Activated naive CD4-positive, alpha-beta T cell treated with anti-CD3 and anti-CD28 coated beads, Interleukin-2, amount 50 U/mL, for 16 hours (primary cell): Measurements from ENCODE around the gene E2F3.
A peak's percentile ranks its signal among the peaks of the same experiment; 100 is the strongest.

ENCODE experiments used
- DNase-seq: peaks from one replicate; pipeline ENCODE4 v3.0.0-alpha.2; 2020

Gene E2F3

DNA sequence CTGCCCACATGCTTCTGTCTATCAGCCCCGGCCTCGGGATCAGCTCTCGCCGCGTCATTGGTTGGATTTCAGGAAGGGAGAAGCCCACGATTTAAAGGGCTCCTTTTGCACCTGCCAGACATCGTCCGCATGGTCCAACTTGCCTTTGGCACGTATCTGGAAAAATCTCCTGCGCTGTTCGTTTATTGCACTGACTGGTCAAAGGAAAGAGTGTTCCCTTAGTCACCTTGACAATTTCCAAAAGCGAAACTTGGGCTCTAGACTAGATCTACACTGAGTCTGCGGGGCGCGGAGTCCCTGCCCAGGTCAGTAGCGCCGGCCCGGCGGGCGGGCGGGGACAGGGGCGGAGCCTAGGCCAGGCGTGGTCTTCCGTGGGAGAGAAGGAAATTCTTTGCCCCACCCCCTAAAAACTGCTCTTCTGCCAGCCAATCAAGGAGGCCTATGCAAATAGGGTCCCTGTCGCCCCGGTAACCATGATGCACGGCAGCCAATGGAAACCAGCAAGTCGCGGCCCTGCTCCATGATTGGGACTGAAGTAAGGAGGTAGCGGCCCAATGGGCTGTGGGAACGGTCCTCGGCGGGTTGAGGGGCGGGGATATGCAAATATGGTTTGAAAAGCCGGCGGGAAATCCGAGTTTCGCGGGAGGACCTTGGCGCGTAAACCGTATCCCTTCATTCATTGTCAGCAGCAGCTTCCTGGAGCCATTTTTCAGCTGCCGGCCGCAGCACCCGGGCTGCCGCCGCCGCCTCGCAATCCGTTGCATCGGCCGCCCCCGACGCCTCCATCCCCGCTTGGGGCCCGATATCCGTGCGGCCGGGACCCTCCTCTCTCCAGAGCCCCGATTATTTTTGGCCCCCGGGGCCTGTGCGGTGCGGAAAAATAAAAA is at the start of gene E2F3:
Gene E2F3 (plus strand): TSS at position 675 of the 887 bp plus-strand sequence. CDS start 354 bp downstream, outside the sequence.
- peak; percentile 99 for DNase-seq

DNA sequence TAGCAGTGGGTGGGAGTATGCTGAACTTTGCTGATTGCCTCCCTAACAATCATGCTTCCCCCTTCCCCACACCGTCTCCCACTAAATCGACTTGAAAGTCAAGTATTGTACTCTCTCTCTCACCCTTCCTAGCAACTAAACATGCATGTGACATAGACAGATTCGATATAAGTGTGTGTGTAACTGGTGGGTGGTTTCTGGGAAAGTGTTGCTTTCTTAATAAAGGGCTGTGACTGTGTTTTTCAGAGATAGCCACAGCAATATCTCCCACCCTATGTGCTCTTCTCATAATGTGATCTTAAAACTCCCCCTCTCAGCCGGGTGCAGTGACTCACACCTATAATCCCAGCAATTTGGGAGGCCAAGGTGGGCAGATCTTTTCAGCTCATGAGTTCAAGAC is 49.3 kb upstream of the E2F3 start:
- DNase-seq, result no peak

DNA sequence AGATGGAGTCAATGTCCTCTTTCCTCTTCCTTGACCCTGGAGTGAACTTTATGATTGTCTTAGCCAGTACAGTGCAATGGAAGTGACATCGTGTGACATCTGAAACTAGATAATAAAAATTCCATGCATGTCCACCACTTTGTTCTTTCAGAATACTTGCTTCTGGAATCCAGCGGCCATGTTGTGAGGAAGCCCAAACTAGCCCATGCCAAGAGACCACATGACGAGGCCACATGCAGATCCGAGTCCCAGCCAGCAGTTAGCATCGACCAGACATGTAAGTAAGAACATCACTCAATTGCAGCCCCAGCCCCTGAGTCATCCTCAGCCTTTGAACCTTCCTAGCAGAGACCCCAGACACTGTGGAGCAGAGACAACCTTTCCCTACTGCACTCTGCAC is 48.5 kb upstream of the E2F3 start:
- no peak for DNase-seq

DNA sequence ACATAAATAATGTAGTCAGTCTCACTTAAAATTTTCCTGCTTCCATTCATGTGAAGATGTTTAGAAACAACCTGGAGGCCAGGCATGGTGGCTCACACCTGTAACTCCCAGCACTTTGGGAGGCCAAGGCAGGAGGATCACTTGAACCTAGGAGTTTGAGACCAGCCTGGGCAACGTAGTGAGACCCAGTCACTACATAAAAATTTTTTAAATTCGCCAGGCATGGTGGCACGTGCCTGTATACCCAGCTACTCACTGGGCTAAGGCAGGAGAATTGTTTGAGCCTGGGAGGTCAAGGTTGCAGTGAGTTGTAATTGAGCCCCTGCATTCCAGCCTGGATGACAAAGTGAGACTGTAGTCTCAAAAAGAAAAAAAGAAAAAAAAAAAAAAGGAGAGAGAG is 47.3 kb upstream of the E2F3 start:
- DNase-seq, result no peak

DNA sequence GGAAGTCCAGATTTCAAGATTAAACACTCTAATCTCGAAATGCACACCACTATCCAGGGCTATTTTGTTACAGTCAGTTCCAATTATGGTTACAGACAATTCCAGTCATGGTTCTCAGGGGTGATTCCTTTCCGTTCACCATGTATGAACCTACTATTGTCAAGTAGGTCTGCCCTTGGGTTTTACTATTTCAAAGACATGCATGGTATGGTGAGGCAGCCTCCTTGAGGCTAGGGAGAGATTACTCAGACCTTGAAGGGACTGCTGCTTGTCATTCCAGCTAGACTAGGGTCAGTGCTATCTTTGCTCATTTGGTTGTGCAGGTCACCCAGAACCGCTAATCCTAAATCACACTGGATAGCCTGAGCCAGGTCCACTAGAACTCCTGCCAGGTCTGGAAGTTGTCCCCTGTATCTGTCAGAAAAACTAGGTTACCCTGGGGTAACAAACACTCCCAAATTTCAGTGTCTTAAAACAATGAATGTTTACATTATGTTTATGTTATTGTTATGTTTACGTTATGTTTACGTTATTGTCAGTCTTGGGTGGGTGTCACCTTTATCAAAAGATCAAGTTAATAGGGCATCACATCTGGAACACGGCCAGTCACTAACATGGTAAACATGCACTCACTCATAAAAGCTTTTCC is 41.1 kb upstream of the E2F3 start:
- no peak for DNase-seq

DNA sequence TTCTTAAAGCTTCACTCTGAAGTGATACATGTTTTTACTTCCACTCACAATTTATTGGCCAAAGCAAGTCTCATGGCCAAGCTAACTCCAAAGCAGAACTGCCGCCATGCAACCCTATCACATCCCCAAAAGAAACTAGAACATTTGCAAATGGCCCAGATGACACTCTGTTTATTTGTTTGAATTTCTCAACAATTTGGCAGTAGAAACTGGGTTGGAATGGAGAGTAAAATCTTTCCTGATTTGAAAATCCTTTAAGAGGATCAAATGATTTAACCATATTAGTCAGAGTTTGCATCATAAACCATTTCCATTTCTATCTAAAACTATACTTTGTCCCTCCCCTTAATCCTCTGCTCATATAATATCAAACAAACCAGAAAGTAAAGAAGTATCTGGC is 39.1 kb upstream of the E2F3 start:
- no peak for DNase-seq

DNA sequence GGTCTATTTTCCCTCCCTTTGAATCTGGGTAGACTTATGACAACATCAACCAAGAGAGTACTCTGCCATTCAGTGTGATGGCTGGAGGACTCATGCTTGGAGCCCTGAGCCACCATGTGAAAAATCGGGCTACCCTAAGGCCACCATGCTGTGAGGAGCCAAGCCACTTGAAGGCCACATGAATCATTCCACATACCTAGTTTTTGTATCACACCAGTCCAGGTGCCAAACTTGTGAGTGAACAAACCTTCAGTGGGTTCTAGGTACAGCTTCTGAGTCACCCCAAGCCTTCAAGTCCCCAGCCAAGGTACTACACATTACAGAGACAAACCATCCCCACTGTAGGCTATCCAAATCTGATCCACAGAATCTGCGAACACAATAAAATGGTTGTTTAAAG is 37.4 kb upstream of the E2F3 start:
- DNase-seq, result no peak

DNA sequence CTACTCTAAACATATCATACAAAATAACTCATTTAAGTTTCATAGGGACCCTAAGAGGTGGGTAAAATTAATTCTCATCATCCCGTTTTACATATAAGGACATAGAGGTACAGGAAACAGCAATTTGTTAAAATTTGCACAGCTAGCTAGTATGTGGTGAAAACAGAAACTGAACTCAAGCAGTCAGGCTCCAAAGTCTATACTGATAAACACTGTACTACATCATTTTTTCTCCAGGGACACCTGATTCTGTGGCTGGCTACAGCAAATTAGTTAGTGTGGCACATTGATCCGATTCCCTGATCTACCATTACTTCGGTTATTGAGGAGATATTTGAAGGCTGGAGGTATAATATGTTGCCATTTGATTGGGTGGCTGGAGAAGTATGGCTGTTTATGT is 36.2 kb upstream of the E2F3 start:
- DNase-seq, result no peak

DNA sequence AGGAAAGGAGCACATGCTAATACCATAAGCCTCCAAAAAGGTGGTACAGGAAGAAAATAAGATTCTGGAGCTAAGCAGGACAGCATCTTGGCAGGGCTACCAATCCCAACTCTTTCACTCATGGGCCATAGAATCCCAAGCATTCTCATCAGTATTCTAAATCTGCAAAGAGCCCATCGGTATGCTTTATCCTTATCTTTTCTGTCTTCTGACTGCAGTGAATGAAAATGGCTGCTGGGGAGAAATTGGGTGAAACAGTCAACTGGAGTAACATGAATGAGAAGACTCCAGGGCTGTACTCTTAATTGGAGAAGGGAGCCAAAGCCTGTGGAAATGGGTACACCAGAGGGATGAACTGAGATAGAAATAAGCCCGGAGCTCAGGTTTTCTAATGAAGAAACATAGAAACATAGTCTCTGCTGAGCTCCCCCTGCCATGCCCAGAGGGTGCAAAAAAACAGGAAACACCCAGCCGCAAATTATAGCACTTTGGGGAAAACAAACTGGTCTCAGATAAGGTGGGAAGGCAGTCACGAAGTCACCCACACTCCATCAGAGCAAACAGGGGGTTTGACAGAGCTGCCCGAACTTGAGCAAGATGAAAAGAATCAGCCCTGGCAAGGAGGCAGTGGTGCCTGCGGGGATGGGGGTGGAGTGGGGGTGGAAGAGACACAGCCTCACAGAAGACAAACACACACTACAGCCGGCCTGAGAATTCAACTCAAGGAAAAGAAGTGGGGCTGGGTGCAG is 35.4 kb upstream of the E2F3 start:
- DNase-seq, result peak; percentile 32

DNA sequence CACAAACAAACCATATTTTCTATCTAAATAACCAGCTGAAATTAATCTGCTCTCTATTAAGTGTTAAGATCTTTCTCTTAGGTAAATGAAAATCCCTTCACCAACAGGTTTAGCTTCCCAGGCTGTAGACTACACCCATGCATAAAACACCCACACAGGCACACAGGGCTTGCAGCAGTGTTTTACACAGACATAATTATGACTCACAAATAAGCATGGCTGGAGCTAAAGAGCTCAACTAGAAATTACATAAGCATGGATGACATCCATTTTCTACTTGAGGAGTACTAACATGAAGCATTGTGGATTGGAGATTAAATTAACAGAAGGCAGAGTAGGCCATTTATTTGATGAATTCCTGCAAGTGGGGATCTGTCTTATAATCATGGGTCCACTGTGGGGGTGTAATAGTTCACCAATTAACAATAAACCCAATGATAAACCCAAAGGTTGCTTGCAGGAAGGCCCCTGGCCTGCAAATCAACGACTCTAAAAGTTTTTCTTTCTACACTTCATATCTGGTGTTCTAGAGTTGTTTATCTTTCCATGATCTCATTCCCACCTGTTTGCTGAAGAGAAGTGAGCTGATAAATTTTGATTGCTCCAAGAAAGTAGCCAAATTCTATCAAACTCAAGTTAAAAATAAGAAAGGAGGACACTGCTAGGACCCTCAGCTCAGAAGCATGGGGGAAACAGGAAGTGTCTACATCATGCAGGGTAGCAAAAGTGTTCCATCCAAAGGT is 33.8 kb upstream of the E2F3 start:
- peak; percentile 37 for DNase-seq

DNA sequence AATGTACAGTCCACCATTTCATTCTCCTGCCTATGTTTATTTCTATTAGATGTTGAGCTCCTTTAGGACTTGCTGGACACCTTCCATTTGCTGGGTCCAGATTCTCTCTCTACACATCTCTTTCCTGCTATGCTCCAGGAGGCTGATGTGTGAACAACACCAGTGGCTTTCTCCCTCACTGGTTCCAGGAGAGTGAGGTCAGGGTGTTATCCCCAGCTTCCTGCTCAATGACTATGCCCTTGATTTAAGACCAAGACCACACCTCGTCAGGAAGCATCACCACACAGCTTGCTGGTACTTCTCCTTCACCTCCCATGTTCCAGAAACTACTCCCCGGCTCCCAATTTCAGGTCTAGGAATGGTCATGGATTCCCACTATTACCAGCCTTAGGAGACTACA is 31.3 kb upstream of the E2F3 start:
- no peak for DNase-seq

DNA sequence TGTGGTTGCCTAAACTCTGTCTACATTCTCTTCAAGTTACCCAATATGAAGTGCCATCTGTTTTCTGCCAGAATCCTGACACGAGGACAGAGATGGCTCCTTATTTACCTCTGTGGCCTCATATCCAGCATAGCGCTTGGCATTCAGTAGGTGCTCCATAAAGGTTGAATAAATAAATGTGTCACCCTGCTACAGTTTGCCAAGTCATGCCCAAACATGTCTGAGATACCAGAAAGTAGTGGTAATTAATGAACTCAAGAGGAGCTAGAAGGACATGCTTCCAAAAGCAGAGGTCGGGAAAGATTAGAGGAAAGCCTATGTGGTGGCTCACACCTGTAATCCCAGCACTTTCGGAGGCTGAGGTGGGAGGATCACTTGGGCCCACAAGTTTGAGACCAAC is 30.9 kb upstream of the E2F3 start:
- DNase-seq, result no peak

DNA sequence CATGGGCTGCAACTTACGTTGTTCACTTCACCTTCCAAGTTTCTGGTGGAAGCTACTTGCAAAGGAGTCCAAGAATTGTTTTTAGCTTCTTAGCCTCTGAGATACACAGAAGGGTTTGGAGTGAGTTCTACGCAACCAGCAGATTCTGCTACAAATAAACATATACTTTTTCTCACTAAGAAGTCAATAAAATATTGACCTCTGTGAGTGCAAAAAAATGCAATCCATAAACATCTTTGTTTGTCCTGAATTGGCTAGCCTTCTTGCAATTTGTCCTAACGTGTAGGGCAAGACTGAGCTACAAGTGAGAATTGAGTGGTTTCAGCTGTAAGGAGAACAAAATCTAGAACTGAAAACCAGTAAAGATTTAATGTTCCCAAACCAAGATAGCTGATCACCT is 26.2 kb upstream of the E2F3 start:
- no peak for DNase-seq

DNA sequence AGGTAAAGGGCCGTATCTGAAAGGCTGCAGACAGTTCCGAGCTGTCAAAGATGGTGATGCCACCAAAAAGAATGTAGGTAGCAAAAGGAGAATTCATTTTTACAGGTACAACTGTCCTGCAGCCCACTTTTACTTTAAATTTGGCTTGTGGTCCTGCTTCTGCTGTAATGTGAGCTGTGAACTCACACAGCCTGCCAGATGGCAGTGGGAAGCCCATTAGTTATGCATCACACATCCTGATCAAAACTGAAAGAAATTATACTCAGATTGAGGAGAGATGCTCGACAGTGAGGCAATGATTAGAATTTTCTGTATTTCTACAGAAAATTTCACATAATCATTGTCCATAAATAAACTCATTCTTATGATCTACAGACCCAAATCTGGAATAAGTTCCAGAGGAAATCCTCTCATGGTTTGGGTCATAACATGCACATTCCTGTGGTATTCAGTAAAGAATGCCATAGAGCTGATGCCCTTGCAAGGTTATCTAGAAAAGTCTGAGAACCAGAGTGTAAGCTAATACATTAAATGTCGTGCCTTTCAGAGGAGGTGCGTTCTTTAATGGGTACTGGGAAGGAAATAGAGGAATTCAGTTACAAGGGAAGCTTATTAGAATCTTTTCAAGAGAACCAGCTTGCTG is 23.9 kb upstream of the E2F3 start:
- DNase-seq, result no peak

DNA sequence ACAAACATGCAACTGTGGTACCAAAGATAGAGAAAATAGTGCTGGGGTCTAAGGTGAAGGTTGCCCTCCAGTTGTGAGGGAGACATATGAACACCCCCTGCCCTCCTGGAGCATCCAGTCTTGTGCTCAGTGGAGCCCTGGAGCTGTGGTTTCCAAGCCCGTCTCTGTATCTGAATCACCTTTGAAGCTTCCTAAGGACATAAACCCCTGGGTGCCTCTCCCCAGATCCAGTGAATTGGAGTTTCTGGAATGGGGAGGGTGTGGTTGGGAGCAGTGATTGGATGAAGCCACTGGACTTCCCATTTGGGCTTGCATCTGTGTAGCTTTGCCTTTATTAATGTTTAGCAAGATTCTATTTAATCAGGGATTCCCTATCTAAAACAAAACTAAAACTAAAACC is 22.4 kb upstream of the E2F3 start:
- DNase-seq, result no peak

DNA sequence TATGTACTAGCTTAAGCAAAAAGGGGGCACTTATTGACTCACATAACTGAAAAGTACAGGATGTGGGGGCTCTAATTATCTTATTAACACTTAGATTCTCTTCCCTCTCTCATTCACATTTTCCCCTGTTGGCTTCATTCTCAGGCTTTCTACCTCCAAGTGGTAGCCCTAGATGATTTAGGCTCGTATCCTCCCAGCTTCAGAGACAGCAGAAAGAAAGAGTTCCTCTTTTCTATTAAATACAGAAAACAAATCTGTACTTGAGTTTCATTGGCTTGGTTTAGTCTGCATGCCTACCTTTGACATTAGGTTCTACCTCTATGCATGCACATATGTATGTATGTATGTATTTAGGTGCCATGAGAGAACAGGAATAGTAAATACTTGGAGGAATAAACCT is 15.5 kb upstream of the E2F3 start:
- no peak for DNase-seq

DNA sequence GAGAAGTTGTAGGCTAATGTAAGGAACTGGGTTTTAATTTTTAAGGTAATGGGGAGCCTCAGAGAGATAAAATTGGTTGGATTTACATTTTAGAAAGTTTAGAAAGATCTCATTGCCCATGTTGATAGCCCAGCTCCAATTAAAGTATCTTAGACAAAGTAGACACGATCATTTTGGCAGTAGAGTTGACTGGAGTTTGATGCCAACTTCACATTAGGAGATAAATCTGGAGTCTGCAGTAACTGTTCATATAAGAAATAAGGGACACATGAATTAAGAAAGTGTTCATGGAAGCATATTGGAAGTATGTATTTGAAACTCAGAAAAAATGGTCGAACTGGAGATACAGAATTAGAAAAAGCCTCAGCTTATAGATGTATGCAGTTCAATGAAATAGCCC is 12.6 kb upstream of the E2F3 start:
- DNase-seq, result no peak

DNA sequence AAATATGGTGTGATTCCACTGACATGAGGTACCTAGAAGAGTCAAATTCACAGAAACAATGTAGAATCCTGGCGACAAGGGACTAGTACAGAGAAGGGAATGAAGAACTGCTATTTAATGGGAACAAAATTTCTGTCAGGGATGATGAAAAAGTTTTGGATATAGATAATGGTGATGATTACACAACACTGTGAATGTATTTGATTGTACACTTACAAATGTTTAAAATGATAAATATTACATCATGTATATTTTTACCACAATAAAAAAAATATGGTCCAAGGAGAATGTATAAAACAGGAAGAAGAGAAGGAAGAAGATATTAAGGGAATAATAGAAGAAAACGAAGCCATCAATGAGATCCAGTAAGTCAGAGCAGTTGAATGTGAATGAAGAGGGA is 8.4 kb upstream of the E2F3 start:
- DNase-seq, result no peak

DNA sequence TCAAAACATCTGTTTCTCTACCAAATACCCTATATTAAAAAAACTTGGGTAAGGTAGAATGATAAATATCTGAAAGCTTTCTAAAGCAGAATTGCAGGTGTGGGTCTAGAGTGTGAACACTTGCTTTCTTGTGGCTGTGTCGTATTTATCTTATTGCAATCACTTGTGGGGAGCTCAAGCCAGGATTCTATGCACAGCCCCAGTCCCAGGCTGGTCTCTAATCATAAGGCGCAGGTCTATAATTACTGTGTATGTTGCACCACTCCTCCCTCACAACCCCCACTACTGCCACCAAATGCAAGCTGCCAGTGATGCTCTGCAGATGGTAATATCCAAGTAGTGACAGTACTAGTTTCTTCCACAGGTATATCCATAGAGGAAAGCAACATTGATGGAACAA is 2.2 kb upstream of the E2F3 start:
- no peak for DNase-seq

DNA sequence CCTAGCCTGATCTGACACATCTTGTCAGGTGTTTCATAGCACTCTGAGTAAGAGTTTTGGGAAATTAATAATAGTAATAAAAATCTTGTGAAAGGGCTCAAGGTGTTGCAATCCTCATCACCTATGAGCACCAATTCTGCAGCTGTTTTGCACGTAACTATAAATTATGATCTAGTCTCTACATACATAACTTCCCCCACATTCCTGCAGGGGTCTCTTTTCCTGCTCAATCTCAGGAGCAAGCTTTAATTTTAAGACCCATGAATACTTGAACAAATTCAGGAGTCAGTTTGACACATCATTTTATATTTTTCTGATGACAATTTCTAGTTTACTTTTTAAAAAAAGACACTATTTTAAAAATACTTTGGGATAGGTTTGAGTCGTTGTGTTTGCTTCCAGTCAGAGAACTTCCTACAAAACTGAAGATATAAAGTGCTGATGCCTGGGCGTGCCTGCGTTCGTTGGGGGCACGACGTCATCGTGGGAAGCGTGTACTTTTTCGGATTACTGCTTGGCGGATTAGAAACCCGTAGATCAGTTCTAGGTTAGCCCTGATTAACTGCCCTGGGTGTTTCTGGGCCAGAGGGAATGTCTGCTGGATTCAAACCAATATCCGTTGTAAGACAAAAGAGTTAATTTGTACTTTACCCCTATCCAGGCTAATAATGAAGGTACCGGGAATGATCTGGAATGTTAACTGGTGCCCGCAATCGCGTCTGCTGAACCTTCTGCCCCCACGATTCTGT is 1.0 kb upstream of the E2F3 start:
- DNase-seq, result peak; percentile 29

DNA sequence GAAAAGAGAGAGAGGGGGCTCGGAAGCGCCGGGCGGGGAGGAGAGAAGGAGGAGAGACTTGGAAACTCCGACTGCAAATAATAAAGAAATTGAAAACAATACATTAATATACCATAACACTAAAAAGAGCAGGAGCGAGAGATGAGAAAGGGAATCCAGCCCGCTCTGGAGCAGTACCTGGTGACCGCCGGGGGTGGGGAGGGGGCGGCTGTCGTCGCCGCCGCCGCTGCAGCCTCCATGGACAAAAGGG is 338 bp downstream of the E2F3 start:
- no peak for DNase-seq
